GM18870 (cell line): ENCODE results near the gene MICU1.
"Not testable (repeated sequence)": the region's sequence is repeated elsewhere in the genome, so short reads cannot be mapped to it uniquely, and the experiment has no call there.

ENCODE experiments used
- ATAC-seq: cut with Tn5 transposase; IDR thresholded peaks from one replicate; pipeline ENCODE4 v1.9.1; 2021; ENCODE audit warnings: moderate library complexity; ENCODE audit not compliant: unreplicated experiment

MICU1 gene

GRCh38 chr10:72506474-72506873 is 119.4 kb downstream of the MICU1 start:
- ATAC-seq, result no peak

- ATAC-seq, result no peak
These were observed 120.4 kb downstream of the MICU1 start for GRCh38 chr10:72505435-72505834.

- ATAC-seq, result no peak
These were observed 122.0 kb downstream of the MICU1 start for GRCh38 chr10:72503694-72504438.

GRCh38 chr10:72503241-72503640 is 122.6 kb downstream of the MICU1 start:
- no peak for ATAC-seq

- ATAC-seq, result no peak
These were observed 123.3 kb downstream of the MICU1 start for GRCh38 chr10:72502581-72502980.

GRCh38 chr10:72499701-72500100 is 126.2 kb downstream of the MICU1 start:
- no peak for ATAC-seq

GRCh38 chr10:72490951-72491350 is 134.9 kb downstream of the MICU1 start:
- ATAC-seq, result no peak

- ATAC-seq, result no peak
These were observed 138.4 kb downstream of the MICU1 start for GRCh38 chr10:72487521-72487920.

- ATAC-seq, result no peak
These were observed 138.8 kb downstream of the MICU1 start for GRCh38 chr10:72487116-72487515.

- no peak for ATAC-seq
These were observed 140.2 kb downstream of the MICU1 start for GRCh38 chr10:72485701-72486100.

GRCh38 chr10:72484521-72484920 is 141.4 kb downstream of the MICU1 start:
- no peak for ATAC-seq

GRCh38 chr10:72483471-72483870 is 142.4 kb downstream of the MICU1 start:
- ATAC-seq, result no peak

- ATAC-seq, result no peak
These were observed 145.0 kb downstream of the MICU1 start for GRCh38 chr10:72480861-72481260.

GRCh38 chr10:72477463-72477862 is 148.4 kb downstream of the MICU1 start:
- ATAC-seq, result no peak

GRCh38 chr10:72472306-72472705 is 153.6 kb downstream of the MICU1 start:
- no peak for ATAC-seq

GRCh38 chr10:72470666-72471065 is 155.2 kb downstream of the MICU1 start:
- no peak for ATAC-seq

- ATAC-seq, result not testable (repeated sequence)
These were observed 158.8 kb downstream of the MICU1 start for GRCh38 chr10:72467064-72467463.

GRCh38 chr10:72466018-72466417 is 159.9 kb downstream of the MICU1 start:
- no peak for ATAC-seq

- no peak for ATAC-seq
These were observed 161.4 kb downstream of the MICU1 start for GRCh38 chr10:72464438-72464837.

- ATAC-seq, result no peak
These were observed 163.6 kb downstream of the MICU1 start for GRCh38 chr10:72462261-72462660.

GRCh38 chr10:72461085-72461484 is 164.8 kb downstream of the MICU1 start:
- no peak for ATAC-seq

GRCh38 chr10:72460284-72460876 is 165.5 kb downstream of the MICU1 start:
- no peak for ATAC-seq

- no peak for ATAC-seq
These were observed 166.6 kb downstream of the MICU1 start for GRCh38 chr10:72459301-72459700.
